Measurements from ENCODE around the gene WDR81. TPM values are rescaled to one million over a fixed set of nuclear protein-coding genes. Genes with fewer than 3 reads are reported as not detected.

WDR81 gene
- total RNA-seq, 1 donor: 26.8 TPM

DNA sequence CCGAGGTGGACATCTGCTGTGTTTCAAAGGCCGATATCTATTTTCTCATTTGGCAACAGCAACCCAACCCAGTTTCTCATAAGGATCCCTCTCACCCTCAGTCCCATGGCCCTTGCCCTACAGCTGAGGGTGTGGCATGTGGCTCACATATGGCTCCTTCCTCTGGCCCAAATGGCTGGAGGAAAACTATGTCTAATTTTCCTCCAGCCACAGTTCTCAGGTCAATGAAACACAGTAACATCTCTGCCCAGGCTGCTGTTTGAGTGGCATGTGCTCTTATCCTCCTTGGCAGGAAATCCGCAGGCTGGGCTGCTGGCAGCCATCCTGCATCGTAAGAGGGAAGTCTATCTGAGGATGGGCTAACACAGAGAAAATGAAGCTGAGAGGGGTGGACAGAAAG, 61.4 kb downstream of the WDR81 start:
- H3K4me3 ChIP-seq (ENCODE audit: low read depth, low read length): no peak overlapping the region
- peak; percentile 52 for DNase-seq (ENCODE audit: low read depth)
- TF ChIP-seq, protein P1, sequence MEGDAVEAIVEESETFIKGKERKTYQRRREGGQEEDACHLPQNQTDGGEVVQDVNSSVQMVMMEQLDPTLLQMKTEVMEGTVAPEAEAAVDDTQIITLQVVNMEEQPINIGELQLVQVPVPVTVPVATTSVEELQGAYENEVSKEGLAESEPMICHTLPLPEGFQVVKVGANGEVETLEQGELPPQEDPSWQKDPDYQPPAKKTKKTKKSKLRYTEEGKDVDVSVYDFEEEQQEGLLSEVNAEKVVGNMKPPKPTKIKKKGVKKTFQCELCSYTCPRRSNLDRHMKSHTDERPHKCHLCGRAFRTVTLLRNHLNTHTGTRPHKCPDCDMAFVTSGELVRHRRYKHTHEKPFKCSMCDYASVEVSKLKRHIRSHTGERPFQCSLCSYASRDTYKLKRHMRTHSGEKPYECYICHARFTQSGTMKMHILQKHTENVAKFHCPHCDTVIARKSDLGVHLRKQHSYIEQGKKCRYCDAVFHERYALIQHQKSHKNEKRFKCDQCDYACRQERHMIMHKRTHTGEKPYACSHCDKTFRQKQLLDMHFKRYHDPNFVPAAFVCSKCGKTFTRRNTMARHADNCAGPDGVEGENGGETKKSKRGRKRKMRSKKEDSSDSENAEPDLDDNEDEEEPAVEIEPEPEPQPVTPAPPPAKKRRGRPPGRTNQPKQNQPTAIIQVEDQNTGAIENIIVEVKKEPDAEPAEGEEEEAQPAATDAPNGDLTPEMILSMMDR (IDR thresholded peaks at IDR 0.05; ENCODE audit: insufficient read depth, low read depth, low read length): no peak

DNA sequence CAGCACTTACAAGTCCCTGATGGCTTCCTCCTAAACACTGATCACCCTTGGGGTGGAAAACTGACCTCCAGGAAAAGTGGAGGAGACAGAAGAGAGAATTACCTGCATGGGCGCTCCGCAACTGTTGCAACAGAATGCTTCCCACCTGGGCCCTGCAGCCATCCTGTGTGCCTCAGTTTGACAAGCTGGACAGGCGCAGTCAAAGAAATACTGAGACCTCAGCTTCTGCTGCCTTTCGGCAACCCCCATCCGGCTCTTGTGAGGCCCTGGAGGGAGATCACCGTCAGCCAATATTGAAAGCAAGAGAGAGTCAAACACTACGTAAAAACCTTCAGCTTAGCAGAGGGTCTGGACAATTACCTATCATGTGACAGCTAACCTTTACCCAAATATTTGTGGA, 62.2 kb downstream of the WDR81 start:
- DNase-seq (ENCODE audit: low read depth): no peak
- H3K4me3 ChIP-seq (ENCODE audit: low read depth, low read length): no peak overlapping the region
- TF ChIP-seq, protein P1 (IDR thresholded peaks at IDR 0.05; ENCODE audit: insufficient read depth, low read depth, low read length): no peak

DNA sequence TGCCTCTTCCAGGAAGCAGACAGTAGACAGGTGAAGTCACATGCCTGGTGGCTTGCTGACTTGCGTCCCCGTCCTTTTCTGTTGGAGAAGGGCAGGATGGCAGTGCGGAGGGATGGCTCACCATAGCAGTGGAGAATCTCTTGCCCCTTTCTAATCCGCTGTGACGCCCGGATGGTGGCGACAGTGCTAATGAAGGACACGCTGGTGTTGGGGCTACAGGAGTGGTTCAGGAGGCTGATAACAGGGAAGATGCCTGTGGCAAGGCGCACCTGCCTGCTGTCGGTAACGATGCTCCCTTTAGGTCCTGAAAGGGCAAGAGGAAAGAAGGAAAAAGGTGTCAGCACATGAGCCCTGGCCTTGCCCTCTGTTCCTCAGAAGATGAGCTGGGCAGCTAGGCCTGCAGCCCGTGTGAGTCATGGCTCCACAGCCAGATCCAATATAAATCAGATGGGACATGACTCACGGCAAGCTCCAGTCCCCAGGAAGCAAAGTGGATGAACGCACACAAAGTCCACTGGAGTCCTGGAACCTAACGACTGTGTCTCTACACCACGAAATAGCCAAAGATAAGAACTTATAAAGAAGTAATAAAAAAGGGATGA, 62.9 kb downstream of the WDR81 start:
- TF ChIP-seq, protein P1 (IDR thresholded peaks at IDR 0.05; ENCODE audit: insufficient read depth, low read depth, low read length): no peak
- DNase-seq (ENCODE audit: low read depth): peak; percentile 98

More for the DNA sequence above, 62.9 kb downstream of the WDR81 start:
- H3K4me3 ChIP-seq (ENCODE audit: low read depth, low read length): no peak overlapping the region

Other genes with a start within 250 kb of the WDR81 start
- gene MYO1C, start 232.0 kb upstream of the WDR81 start, total RNA-seq: 227 and 267 TPM in 2 replicates
- 19.9 and 23.5 TPM in 2 replicates for gene INPP5K, start 208.1 kb upstream of the WDR81 start, total RNA-seq
- 20.9 and 24.2 TPM in 2 replicates for gene PITPNA, start 161.9 kb upstream of the WDR81 start, total RNA-seq
- 3.5 and 8.6 TPM in 2 replicates for gene SLC43A2, start 95.9 kb upstream of the WDR81 start, total RNA-seq
- gene SCARF1, start 79.0 kb upstream of the WDR81 start, total RNA-seq: 0.64 and 1.3 TPM in 2 replicates
- 7.4 and 9.1 TPM in 2 replicates for gene RILP, start 74.8 kb upstream of the WDR81 start, total RNA-seq
- gene PRPF8, start 39.8 kb upstream of the WDR81 start, total RNA-seq: 107 and 117 TPM in 2 replicates
- 3.5 and 3.9 TPM in 2 replicates for gene TLCD2, start 14.3 kb upstream of the WDR81 start, total RNA-seq
- 0.43 TPM in 1 of 2 replicates, not detected in the other for gene SERPINF2, start 18.2 kb downstream of the WDR81 start, total RNA-seq
- gene SERPINF1, start 37.4 kb downstream of the WDR81 start, total RNA-seq: 51.0 and 108 TPM in 2 replicates
- gene SMYD4, start 105.2 kb downstream of the WDR81 start, total RNA-seq: 9.3 and 12.5 TPM in 2 replicates
- gene RPA1, start 105.3 kb downstream of the WDR81 start, total RNA-seq: 13.4 and 13.5 TPM in 2 replicates